CD4-positive, CD25-positive, alpha-beta regulatory T cell (primary cell): ENCODE data around the gene FMO2. TPM values are rescaled to one million over a fixed set of nuclear protein-coding genes. Genes with fewer than 3 reads are reported as not detected.

Source experiments
- ATAC-seq, 2 donors: fragments of 150-1000 bp; cut with Tn5 transposase; one replicate each; pipeline ENCODE4 v1.10.0; 2021; ENCODE audit warnings: low read depth in 2 of 2, moderate number of reproducible peaks in 2 of 2, moderate library complexity in 1 of 2
- DNase-seq, 3 donors: peaks; one replicate each; pipeline versions ENCODE4 v3.0.0 to v3.0.0-alpha.2; 2012 to 2022; ENCODE audit warnings: mixed read lengths in 1 of 3
- H3K27ac ChIP-seq: one replicate; pipeline ENCODE4 v1.7.0; 2013; ENCODE audit warnings: mild to moderate bottlenecking, low read length; ENCODE audit not compliant: insufficient read depth, poor library complexity, severe bottlenecking
- H3K27me3 ChIP-seq: one replicate; pipeline ENCODE4 v1.7.0; 2013; ENCODE audit warnings: low read length; ENCODE audit not compliant: control insufficient read depth, insufficient read depth
- H3K36me3 ChIP-seq: one replicate; pipeline ENCODE4 v1.7.0; 2013; ENCODE audit warnings: mild to moderate bottlenecking, low read length, moderate library complexity; ENCODE audit not compliant: control insufficient read depth, insufficient read depth
- H3K4me1 ChIP-seq: 2 replicates; pipeline ENCODE4 v1.7.0; 2013; ENCODE audit warnings: mild to moderate bottlenecking, low read length; ENCODE audit not compliant: insufficient read depth, control insufficient read depth, poor library complexity, severe bottlenecking
- H3K4me3 ChIP-seq: one replicate; pipeline ENCODE4 v1.7.0; 2013; ENCODE audit warnings: low read depth, mild to moderate bottlenecking, low read length, moderate library complexity
- H3K9me3 ChIP-seq, 2 experiments: 1 replicate in 1 of 2; 2 replicates in 1 of 2; pipeline ENCODE4 v1.7.0; 2013; ENCODE audit warnings: low read length in 2 of 2, mild to moderate bottlenecking in 1 of 2, moderate library complexity in 1 of 2; ENCODE audit not compliant: control insufficient read depth in 2 of 2
- H3K27ac Mint-ChIP-seq, 3 donors: one replicate each; pipeline ENCODE4 v1.8.0; 2020 to 2022; ENCODE audit warnings: mild to moderate bottlenecking in 3 of 3, mixed read lengths in 3 of 3, moderate library complexity in 2 of 3
- H3K27me3 Mint-ChIP-seq: one replicate; pipeline ENCODE4 v1.8.0; 2022; ENCODE audit warnings: mild to moderate bottlenecking, mixed read lengths
- H3K36me3 Mint-ChIP-seq: one replicate; pipeline ENCODE4 v1.8.0; 2020; ENCODE audit warnings: mixed read lengths
- H3K4me1 Mint-ChIP-seq, 4 donors: one replicate each; pipeline ENCODE4 v1.8.0; 2020 to 2022; ENCODE audit warnings: mixed read lengths in 4 of 4, mild to moderate bottlenecking in 1 of 4
- H3K4me3 Mint-ChIP-seq, 4 donors: one replicate each; pipeline ENCODE4 v1.8.0; 2020 to 2022; ENCODE audit warnings: mild to moderate bottlenecking in 4 of 4, mixed read lengths in 4 of 4, moderate library complexity in 3 of 4
- H3K9me3 Mint-ChIP-seq, 7 donors: one replicate each; pipeline ENCODE4 v1.8.0; 2020 to 2022; ENCODE audit warnings: mixed read lengths in 7 of 7, mild to moderate bottlenecking in 3 of 7, moderate library complexity in 2 of 7
- polyA plus RNA-seq, 4 donors: library from polyadenylated mRNA; unstranded; fragments of 300-500 nt; fragmentation: Illumina TruSeq; gene quantifications; one replicate each; pipeline ENCODE4 v1.2.3, GENCODE V29; 2021
- total RNA-seq: library from RNA; stranded (reverse); gene quantifications from one replicate; pipeline ENCODE4 v1.2.3, GENCODE V29; 2022

The FMO2 gene
- total and polyA plus RNA-seq, 5 donors from 2014 or later: not detected

DNA sequence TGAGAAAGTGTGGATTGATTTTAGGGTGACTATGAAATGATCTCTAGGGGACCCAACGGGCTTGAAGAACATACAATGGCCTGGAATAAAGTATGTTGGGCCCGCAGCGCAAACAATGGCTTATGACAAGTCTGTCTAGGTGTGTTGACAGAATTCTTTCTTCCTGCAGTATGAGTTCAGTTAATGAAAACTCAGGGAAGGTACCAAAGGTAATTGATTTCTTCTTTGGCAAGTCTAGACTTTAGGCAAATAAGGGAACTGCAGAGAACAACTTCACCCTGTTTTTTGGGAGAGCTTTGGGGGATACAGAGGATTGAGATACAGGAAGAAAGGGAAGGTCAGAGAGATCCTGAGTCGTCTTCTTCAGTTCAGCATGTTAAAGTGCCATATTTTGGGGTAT, 7.8 kb upstream of the FMO2 start:
- ATAC-seq (no peak), DNase-seq (no peak)
- Mint-ChIP-seq H3K36me3 (no peaks in the 10 kb centered on the region), H3K27ac (no peak overlapping the region), H3K27me3 (peaks cover 9% of the 10 kb centered on the region), H3K4me1 (no peaks in the 10 kb centered on the region), H3K9me3 (peaks cover 0 to 1% (median 0%) of the 10 kb centered on the region in 7 donors), H3K4me3 (no peak overlapping the region)
- Histone ChIP-seq H3K9me3 (no peaks in the 10 kb centered on the region), H3K27ac (no peak overlapping the region), H3K27me3 (no peaks in the 10 kb centered on the region), H3K36me3 (no peaks in the 10 kb centered on the region), H3K4me1 (no peaks in the 10 kb centered on the region), H3K4me3 (no peak overlapping the region)

- Histone ChIP-seq H3K36me3 (no peaks in the 10 kb centered on the region), H3K4me3 (no peak overlapping the region), H3K9me3 (no peaks in the 10 kb centered on the region), H3K27me3 (peaks cover 2% of the 10 kb centered on the region), H3K4me1 (no peaks in the 10 kb centered on the region), H3K27ac (no peak overlapping the region)
- Mint-ChIP-seq H3K4me3 (no peak overlapping the region), H3K9me3 (no peaks in the 10 kb centered on the region), H3K27me3 (peaks cover 4% of the 10 kb centered on the region), H3K27ac (no peak overlapping the region), H3K4me1 (no peaks in the 10 kb centered on the region), H3K36me3 (no peaks in the 10 kb centered on the region)
- ATAC-seq: no peak
- DNase-seq: no peak
Observed at GRCh38 chr1:171179318-171180227, 5.5 kb upstream of the FMO2 start.

DNA sequence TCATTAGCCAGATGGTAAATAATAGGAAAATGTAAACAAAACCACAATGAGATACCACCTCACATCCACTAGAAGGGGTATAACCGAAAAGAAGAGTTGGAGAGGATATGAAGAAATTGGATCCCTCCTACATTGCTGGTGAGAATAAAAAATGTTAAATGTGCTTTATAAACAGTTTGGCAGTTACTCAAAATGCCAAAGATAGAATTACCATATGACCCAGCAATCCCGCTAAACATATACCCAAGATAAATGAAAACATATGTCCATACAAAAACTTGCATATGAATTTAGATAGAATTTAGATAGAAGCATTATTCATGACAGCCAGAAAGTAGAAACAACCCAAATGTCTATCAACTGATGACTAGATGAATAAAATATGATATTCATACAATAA, 4.4 kb upstream of the FMO2 start:
- DNase-seq (no peak), ATAC-seq (no peak)
- Mint-ChIP-seq H3K4me1 (no peaks in the 10 kb centered on the region), H3K4me3 (no peak overlapping the region), H3K27me3 (peaks cover 4% of the 10 kb centered on the region), H3K36me3 (no peaks in the 10 kb centered on the region), H3K9me3 (no peaks in the 10 kb centered on the region), H3K27ac (no peak overlapping the region)
- no peak overlapping the region for H3K27ac ChIP-seq
- no peaks in the 10 kb centered on the region for H3K9me3 ChIP-seq
- no peak overlapping the region for H3K4me3 ChIP-seq
- H3K27me3 ChIP-seq: peaks cover 9% of the 10 kb centered on the region
- H3K4me1 ChIP-seq: no peaks in the 10 kb centered on the region
- no peaks in the 10 kb centered on the region for H3K36me3 ChIP-seq

DNA sequence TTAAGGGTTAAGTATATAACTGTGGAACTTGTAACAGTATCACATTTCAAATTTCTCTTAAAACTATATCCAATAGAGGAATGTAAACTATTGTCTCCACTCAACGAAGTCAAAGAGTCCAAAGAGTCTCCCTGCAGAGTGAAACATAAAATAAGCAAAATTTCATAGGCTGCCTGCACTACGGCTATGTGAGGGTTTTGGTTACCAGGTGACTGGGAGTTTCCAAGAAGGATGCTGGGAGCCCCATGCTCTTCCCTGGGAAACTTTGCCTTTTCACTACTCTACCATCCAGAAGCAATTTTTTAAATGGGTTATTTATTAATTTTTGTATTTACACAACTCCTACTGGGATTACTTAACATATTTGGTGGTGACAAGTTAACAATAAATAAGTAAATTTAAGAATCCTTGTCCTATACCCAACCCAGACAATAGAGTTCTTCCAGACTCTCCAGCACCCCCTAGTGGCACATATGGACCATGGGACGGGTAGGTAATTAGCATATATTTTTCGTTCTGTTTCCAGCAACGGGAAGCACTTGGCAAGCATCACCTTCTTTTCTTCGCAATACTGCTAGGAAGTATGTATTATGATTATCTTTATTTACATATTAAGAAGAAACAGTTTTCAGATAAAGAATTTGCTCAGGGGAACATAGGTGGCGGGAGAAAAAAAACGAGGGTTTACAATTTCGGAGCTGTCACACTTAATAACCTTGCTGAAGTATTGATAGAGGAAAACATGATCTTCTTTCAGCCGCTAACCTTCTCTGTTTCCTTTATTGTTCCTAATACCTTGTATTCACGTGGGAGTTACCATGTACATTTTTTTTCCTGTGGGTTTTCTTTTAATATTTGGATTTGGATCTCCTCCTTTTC, 3.5 kb downstream of the FMO2 start:
- H3K4me3 ChIP-seq: no peak overlapping the region
- H3K4me1 ChIP-seq: no peaks in the 10 kb centered on the region
- ATAC-seq: no peak
- H3K27me3 ChIP-seq: peaks cover 11% of the 10 kb centered on the region
- Mint-ChIP-seq H3K9me3 (no peaks in the 10 kb centered on the region), H3K27me3 (peaks cover 19% of the 10 kb centered on the region), H3K4me1 (no peaks in the 10 kb centered on the region), H3K36me3 (no peaks in the 10 kb centered on the region), H3K27ac (no peak overlapping the region), H3K4me3 (no peak overlapping the region)
- no peak overlapping the region for H3K27ac ChIP-seq
- H3K9me3 ChIP-seq: no peaks in the 10 kb centered on the region
- peak in 2 of 3 donors; percentile 5 to 61 for DNase-seq
- H3K36me3 ChIP-seq: no peaks in the 10 kb centered on the region

- H3K4me1 Mint-ChIP-seq: no peaks in the 10 kb centered on the region
- Histone ChIP-seq H3K4me1 (no peaks in the 10 kb centered on the region), H3K4me3 (no peak overlapping the region), H3K27me3 (peaks cover 2% of the 10 kb centered on the region), H3K27ac (no peak overlapping the region), H3K9me3 (no peaks in the 10 kb centered on the region), H3K36me3 (no peaks in the 10 kb centered on the region)
- H3K36me3 Mint-ChIP-seq: no peaks in the 10 kb centered on the region
- no peak overlapping the region for H3K4me3 Mint-ChIP-seq
- ATAC-seq (no peak), DNase-seq (no peak)
- H3K27ac Mint-ChIP-seq: no peak overlapping the region
- H3K27me3 Mint-ChIP-seq: peaks cover 15% of the 10 kb centered on the region
- H3K9me3 Mint-ChIP-seq: no peaks in the 10 kb centered on the region
Observed at GRCh38 chr1:171191992-171192391, 6.9 kb downstream of the FMO2 start.

DNA sequence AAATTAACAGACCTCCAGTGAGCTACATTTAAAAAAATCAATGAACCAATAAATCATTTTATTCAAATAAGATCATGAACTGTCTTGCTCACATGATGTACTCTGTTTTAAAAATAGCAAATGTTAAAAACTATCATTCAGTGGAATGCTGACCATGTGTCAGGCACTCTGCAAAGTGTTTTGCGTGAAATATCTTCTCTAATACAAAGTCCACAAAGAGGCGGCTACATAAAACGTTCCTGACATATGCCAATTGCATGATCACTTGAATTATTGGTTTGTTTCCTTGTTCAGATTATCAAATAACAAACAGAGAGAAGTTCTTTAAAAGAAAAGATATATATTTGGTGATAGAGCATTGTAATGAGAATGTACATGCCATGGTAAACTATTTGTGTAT, 10.7 kb downstream of the FMO2 start:
- Histone ChIP-seq H3K4me3 (no peak overlapping the region), H3K27ac (no peak overlapping the region), H3K9me3 (no peaks in the 10 kb centered on the region), H3K36me3 (no peaks in the 10 kb centered on the region), H3K4me1 (no peaks in the 10 kb centered on the region), H3K27me3 (no peaks in the 10 kb centered on the region)
- Mint-ChIP-seq H3K9me3 (no peaks in the 10 kb centered on the region), H3K36me3 (no peaks in the 10 kb centered on the region), H3K4me1 (no peaks in the 10 kb centered on the region), H3K27ac (no peak overlapping the region), H3K4me3 (no peak overlapping the region), H3K27me3 (no peaks in the 10 kb centered on the region)
- no peak for DNase-seq
- no peak for ATAC-seq

DNA sequence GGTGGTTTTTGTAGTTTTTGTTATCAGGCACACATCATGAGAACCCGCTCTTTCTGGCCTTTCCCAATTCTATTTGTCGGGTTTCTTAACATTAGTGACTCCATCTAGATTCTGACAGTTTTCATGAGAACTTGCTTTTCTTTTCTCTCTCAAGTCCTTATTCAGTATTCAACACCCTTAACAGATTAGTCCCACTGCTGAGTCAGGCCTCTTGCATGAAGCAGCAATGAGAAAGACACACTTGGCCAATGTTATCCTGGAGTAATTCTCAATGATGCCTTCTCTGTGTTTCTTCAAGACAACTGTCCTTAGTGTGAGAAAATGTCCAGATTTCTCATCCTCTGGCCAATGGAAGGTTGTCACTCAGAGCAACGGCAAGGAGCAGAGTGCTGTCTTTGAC, 11.3 kb downstream of the FMO2 start:
- Mint-ChIP-seq H3K4me3 (no peak overlapping the region), H3K9me3 (no peaks in the 10 kb centered on the region), H3K27ac (no peak overlapping the region), H3K4me1 (no peaks in the 10 kb centered on the region), H3K27me3 (no peaks in the 10 kb centered on the region), H3K36me3 (no peaks in the 10 kb centered on the region)
- no peaks in the 10 kb centered on the region for H3K9me3 ChIP-seq
- ATAC-seq: no peak
- H3K4me1 ChIP-seq: no peaks in the 10 kb centered on the region
- H3K27me3 ChIP-seq: no peaks in the 10 kb centered on the region
- H3K27ac ChIP-seq: no peak overlapping the region
- H3K4me3 ChIP-seq: no peak overlapping the region
- H3K36me3 ChIP-seq: no peaks in the 10 kb centered on the region
- no peak for DNase-seq
